HTERT RPE-1 (cell line): ENCODE measurements around the gene HCRT.
"Not testable (repeated sequence)": the region's sequence is repeated elsewhere in the genome, so short reads cannot be mapped to it uniquely, and the experiment has no call there.

Source experiments
- in situ Hi-C: fragments of 300-500 bp; cut with MboI; formaldehyde crosslinking; loops from 4 replicates; pipeline ENCODE4 v1.14.3; 2020; ENCODE audit warnings: low sequenced_read_pairs

The HCRT gene

DNA sequence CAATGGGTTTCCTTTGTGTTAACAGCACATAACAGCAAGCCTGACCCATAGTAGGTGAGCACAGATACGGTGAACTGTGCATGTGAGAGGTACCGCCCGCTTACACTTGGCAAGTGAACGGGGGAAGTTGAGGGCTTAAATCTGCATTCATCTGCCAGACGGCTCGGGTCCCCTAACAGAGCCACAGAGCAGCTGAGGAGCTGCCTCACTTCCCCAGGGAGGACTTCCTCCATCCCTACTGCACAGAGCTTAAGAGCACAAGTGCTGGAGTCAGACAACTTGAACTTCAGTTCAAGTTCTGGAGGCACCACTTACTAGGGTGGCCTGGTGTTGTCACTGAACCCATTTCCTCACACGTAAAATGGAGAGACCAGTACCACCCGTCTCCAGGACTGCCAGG is 43.9 kb downstream of the HCRT start:
- in situ Hi-C loops, result no loop called here

DNA sequence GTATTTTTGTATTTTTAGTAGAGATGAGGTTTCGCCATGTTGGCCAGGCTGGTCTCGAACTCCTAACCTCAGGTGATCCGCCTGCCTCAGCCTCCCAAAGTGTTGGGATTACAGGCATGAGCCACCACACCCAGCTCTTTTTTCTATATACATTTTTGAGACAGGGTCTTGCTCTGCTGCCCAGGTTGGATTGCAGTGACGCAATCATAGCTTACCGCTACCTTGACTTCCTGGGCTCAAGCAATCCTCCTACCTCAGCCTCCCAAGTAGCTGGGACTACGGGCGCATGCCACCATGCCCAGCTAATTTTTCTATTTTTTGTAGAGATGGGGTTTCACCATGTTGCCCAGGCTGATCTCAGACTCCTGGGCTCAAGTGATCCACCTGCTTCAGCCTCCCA is 44.6 kb downstream of the HCRT start:
- in situ Hi-C loops, result not testable (repeated sequence)

DNA sequence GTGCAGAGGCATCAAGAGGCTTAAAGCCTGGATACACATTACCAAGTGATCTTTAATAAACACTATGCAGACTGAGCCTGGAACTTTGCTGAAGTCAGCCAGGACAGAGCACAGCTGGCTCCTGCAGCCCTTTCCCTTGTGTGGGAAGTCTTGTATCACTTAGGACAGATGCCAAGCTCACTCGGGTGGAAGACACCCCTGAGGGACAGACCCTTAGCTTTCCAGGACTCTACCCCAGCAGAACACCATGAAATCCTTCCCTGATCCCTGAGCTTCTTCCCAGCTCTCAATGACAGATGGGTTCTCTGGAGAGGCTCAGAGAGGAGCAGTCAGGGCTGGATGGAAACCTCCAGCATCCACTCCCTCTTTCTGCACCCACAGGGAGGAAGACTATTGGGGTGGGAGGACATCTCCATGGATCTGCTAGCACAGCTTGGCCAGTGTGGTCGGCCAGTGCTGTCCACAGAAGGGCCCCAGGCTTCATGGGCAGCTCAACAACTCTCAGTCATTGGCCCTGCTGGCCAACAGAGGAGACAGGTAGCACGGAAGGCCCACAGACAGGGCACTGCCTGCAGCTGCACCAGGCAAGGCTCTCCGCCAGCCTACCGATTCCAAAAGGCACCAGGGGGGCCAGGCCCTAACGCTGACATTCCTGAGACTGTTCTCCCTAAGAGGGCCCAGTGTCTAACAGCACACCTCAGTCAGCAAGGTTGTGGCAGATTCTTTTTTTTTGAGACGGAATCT is 46.3 kb downstream of the HCRT start:
- in situ Hi-C loops, result no loop called here

DNA sequence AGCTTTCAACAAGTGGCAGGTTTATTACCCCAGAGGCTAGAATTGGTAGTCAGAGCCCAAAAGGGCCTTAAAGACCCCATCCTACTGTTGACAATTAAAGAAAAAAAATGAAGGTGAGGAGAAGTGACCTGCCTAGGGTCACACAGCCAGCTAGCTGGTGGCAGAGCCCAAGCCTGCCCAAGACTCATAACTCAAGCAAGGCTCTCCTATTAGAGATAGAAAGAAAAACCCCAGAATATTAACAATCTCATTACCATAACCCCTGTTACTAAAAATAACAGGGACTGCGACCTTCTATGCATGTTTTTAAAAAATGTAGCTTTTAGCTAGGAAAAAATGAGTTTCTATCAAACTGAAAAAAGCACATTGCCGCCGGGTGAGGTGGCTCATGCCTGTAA is 48.6 kb downstream of the HCRT start:
- in situ Hi-C loops, result no loop called here

DNA sequence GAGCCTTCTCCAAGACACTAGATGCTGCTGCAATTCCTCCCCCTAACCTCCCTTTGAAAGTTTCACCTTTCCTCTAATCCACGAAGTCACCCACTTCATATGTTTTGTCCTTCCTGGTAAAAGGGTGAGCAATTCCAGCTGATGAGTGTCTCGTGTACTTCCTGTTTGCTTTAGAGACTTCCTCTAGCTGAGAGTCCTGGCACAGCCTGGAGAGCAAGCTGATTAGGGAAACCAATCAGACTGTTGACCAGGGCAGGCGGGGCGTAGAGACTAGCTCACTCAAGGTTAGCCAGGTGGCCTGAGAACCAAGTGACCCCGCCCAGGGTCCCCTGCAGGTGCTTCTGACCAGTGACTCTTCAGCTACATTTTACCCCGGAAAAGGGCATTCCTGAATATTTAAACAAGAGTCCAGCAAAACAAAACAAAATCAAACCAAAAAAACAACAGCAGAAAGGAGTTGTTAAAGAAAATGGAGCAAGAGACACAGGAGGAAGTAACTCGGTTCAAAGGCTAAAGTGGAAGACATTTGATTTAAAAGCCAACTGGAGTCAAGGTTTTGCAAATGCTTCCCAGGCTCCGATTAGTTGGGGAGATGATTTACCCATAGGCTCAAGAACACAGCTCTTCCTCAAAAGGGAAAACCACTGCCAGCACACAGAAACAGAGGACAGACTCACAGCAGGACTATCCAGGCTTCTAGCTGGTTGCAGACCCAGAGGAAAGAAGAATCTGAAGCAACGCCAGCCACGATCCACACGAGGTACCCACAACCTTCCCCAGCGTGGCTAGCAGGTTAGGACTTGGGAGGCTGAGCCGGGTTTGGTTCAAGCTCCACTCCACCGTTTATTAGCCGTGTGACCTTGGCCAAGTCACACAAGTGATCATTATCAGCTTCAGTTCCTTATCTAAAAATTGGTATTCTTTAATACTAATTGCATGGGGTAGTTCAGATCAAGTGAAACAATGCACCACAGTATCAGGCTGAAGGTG is 49.3 kb downstream of the HCRT start:
- in situ Hi-C loops, result no loop called here

DNA sequence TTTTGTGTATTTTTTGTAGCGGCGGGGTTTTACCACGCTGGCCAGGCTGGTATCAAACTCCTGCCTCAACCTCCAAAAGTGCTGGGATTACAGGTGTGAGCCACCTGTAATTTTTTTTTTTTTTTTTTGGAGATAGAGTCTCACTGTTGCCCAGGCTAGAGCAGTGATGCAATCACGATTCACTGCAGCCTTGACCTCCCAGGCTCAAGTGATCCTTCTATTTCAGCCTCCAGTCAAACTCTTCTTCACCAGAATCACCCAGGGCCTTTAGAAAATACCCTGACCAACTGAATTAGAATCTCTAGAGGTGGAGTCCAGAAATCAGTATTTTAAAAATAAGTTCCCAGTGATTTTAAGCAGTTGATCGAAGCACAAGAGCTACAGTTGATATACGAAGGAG is 50.1 kb downstream of the HCRT start:
- in situ Hi-C loops, result no loop called here
